ENCODE data around the gene CTXN1.

DNA sequence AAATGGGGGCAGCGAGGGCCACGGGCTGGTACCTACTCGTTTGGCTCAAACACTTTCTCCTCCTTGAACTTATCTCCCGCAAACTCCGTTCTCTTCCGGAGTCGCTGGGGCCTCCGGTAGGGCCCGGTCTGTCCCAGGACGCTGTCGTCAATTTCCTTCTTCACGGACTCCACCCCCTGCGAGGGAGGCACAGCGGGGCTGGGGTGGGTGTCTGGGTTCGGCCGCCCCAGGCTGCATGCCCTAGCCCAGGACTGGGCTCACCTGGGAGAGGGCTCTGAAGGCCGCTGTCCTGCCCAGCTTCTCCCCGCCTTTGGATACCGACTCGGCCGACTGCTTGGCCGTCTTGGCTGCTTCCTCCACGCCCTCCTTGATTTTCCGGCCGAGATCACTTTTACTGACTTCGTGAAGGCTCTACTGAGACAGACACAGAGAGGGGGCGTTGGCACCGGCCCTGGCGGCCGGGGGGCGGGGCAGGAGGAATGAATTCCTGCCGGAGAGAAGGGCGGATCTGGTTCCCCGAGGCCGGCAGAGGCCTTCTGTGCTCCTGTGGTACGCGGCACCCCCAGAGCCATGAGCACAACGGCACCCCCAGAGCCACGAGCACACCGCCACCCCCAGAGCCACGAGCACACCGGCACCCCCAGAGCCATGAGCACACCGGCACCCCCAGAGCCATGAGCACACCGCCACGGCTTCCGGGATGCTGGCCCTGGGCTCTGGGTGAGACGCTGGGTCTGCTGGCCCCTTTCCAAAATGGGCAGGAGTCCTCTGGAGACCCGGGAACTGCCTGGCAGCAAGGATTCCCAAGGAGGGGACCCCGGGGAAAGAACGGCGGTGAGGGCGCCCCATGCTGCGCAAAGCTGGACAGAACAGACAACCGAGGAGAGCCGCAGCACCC, 8.1 kb upstream of the CTXN1 start:
- no peak for TF ChIP-seq POLR2AphosphoS5 (IDR thresholded peaks at IDR 0.05; ENCODE audit: insufficient read depth in 1 of 2, low read depth in 1 of 2)
- TF ChIP-seq CTCF (IDR thresholded peaks at IDR 0.05) = no peak
- no peak for TF ChIP-seq POLR2A (IDR thresholded peaks at IDR 0.05)

Data from vagina (tissue), 2 donors.